Karpas-422 (cell line): Measurements from ENCODE around the gene SPAG6. TPM values are rescaled to one million over a fixed set of nuclear protein-coding genes. Genes with fewer than 3 reads are reported as not detected.
"Not testable (repeated sequence)": the region's sequence is repeated elsewhere in the genome, so short reads cannot be mapped to it uniquely, and the experiment has no call there.

Source experiments
- DNase-seq: peaks from one replicate; pipeline ENCODE4 v3.0.0-alpha.2; 2015
- H2AFZ ChIP-seq: fragments of 200-600 bp; sonication (generic); 2 replicates; pipeline ENCODE4 v1.6.1; 2014; ENCODE audit warnings: antibody characterized with exemption, low read length, mixed read lengths
- H3K27ac ChIP-seq: fragments of 200-600 bp; sonication (generic); 2 replicates; pipeline ENCODE4 v1.5.1; 2014; ENCODE audit warnings: mild to moderate bottlenecking, low read length, moderate library complexity
- H3K27me3 ChIP-seq: fragments of 200-600 bp; sonication (generic); 2 replicates; pipeline ENCODE4 v1.6.1; 2014; ENCODE audit warnings: low read length, mixed read lengths
- H3K36me3 ChIP-seq: fragments of 200-600 bp; sonication (generic); 2 replicates; pipeline ENCODE4 v1.6.1; 2014; ENCODE audit warnings: low read length, mixed read lengths; ENCODE audit not compliant: insufficient read depth
- H3K4me1 ChIP-seq: fragments of 200-600 bp; sonication (generic); 2 replicates; pipeline ENCODE4 v1.6.1; 2014; ENCODE audit warnings: mild to moderate bottlenecking, low read length, mixed read lengths
- H3K4me2 ChIP-seq: fragments of 200-600 bp; sonication (generic); 2 replicates; pipeline ENCODE4 v1.6.1; 2014; ENCODE audit warnings: low read length, low read depth, mild to moderate bottlenecking; ENCODE audit not compliant: poor library complexity, severe bottlenecking
- H3K4me3 ChIP-seq: fragments of 200-600 bp; sonication (generic); 2 replicates; pipeline ENCODE4 v1.5.1; 2014; ENCODE audit warnings: mild to moderate bottlenecking, antibody characterized with exemption, low read length, mixed read lengths
- H3K79me2 ChIP-seq: fragments of 200-600 bp; sonication (generic); 2 replicates; pipeline ENCODE4 v1.6.1; 2014; ENCODE audit warnings: mild to moderate bottlenecking, low read length, mixed read lengths
- H3K9ac ChIP-seq: fragments of 200-600 bp; sonication (generic); 2 replicates; pipeline ENCODE4 v1.6.0; 2014; ENCODE audit warnings: low read length
- H3K9me2 ChIP-seq: fragments of 200-600 bp; sonication (generic), shearing (Covaris generic); replicated peaks from 2 replicates; pipeline ENCODE4 v1.6.0; 2014; ENCODE audit warnings: mild to moderate bottlenecking, low read length, moderate library complexity; ENCODE audit not compliant: insufficient read depth
- H3K9me3 ChIP-seq: fragments of 300-700, 200-600 bp; sonication (generic); 2 replicates; pipeline ENCODE4 v1.6.1; 2014; ENCODE audit warnings: low read length, mixed read lengths
- H4K20me1 ChIP-seq: fragments of 200-600 bp; sonication (generic); 2 replicates; pipeline ENCODE4 v1.6.1; 2014; ENCODE audit warnings: mild to moderate bottlenecking, antibody characterized with exemption, low read length, low read depth; ENCODE audit not compliant: insufficient read depth
- total RNA-seq: library from RNA; depleted of rRNA; stranded (reverse); fragments of >200 nt; shearing (Covaris generic); gene quantifications from 2 replicates; pipeline ENCODE4 v1.2.3, GENCODE V29; 2014; ENCODE audit warnings: low replicate concordance; rRNA removed

Gene SPAG6
- not detected in 2 replicates for total RNA-seq

GRCh38 chr10:22345301-22346095 lies at the start of gene SPAG6:
Gene SPAG6 (plus strand): TSS chr10:22345496. CDS start chr10:22345612, 116 bp downstream.
- no peaks in the 10 kb centered on the region for H4K20me1 ChIP-seq
- H3K27ac ChIP-seq: no peak within 1 kb of the TSS
- peaks cover 14% of the 10 kb centered on the region for H3K4me1 ChIP-seq
- no peak within 1 kb of the TSS for H3K9ac ChIP-seq
- no peak within 1 kb of the TSS for H3K4me3 ChIP-seq
- DNase-seq: no peak
- H3K79me2 ChIP-seq: no peaks in the 10 kb centered on the region
- no peak within 1 kb of the TSS for H2AFZ ChIP-seq
- no peaks in the 10 kb centered on the region for H3K9me3 ChIP-seq
- no peaks in the 10 kb centered on the region for H3K9me2 ChIP-seq
- no peaks in the 10 kb centered on the region; the same call in 1 of the 2 replicates for H3K27me3 ChIP-seq
- no peak within 1 kb of the TSS for H3K4me2 ChIP-seq
- H3K36me3 ChIP-seq: no peaks in the 10 kb centered on the region

- no peaks in the 10 kb centered on the region for H3K4me1 ChIP-seq
- no peaks in the 10 kb centered on the region for H4K20me1 ChIP-seq
- H3K9me2 ChIP-seq: no peaks in the 10 kb centered on the region
- H3K4me2 ChIP-seq: no peak overlapping the region
- no peaks in the 10 kb centered on the region for H3K9me3 ChIP-seq
- no peak for DNase-seq
- H3K9ac ChIP-seq: no peak overlapping the region
- H3K79me2 ChIP-seq: no peaks in the 10 kb centered on the region
- H3K27ac ChIP-seq: no peak overlapping the region
- no peak overlapping the region for H3K4me3 ChIP-seq
- no peak overlapping the region for H2AFZ ChIP-seq
- no peaks in the 10 kb centered on the region for H3K36me3 ChIP-seq
- H3K27me3 ChIP-seq: no peaks in the 10 kb centered on the region
Observed at GRCh38 chr10:22301193-22301592, 44.1 kb upstream of the SPAG6 start.

- Histone ChIP-seq H3K27ac (no peak overlapping the region), H3K27me3 (no peaks in the 10 kb centered on the region)
- DNase-seq: no peak
Observed at GRCh38 chr10:22303461-22303860, 41.8 kb upstream of the SPAG6 start.

GRCh38 chr10:22305721-22306120 lies 39.6 kb upstream of the SPAG6 start:
- H3K27ac ChIP-seq: no peak overlapping the region
- H3K36me3 ChIP-seq: no peaks in the 10 kb centered on the region
- H4K20me1 ChIP-seq: no peaks in the 10 kb centered on the region
- no peak overlapping the region for H3K4me3 ChIP-seq
- H3K9me2 ChIP-seq: no peaks in the 10 kb centered on the region
- no peak for DNase-seq
- no peak overlapping the region for H3K9ac ChIP-seq
- no peak overlapping the region for H2AFZ ChIP-seq
- no peak overlapping the region for H3K4me2 ChIP-seq
- H3K27me3 ChIP-seq: no peaks in the 10 kb centered on the region
- H3K4me1 ChIP-seq: no peaks in the 10 kb centered on the region
- H3K9me3 ChIP-seq: no peaks in the 10 kb centered on the region
- H3K79me2 ChIP-seq: no peaks in the 10 kb centered on the region

More at GRCh38 chr10:22303461-22303860, 41.8 kb upstream of the SPAG6 start:
- Histone ChIP-seq H3K4me1 (no peaks in the 10 kb centered on the region), H3K9ac (no peak overlapping the region), H3K9me3 (no peaks in the 10 kb centered on the region), H3K36me3 (no peaks in the 10 kb centered on the region), H3K79me2 (no peaks in the 10 kb centered on the region), H2AFZ (no peak overlapping the region), H3K4me2 (no peak overlapping the region), H3K9me2 (no peaks in the 10 kb centered on the region), H3K4me3 (no peak overlapping the region), H4K20me1 (no peaks in the 10 kb centered on the region)

- Histone ChIP-seq H3K79me2 (no peaks in the 10 kb centered on the region), H2AFZ (no peak overlapping the region), H3K4me3 (no peak overlapping the region), H3K9me2 (no peaks in the 10 kb centered on the region), H3K36me3 (no peaks in the 10 kb centered on the region), H3K9ac (no peak overlapping the region), H3K9me3 (no peaks in the 10 kb centered on the region), H4K20me1 (no peaks in the 10 kb centered on the region), H3K27me3 (no peaks in the 10 kb centered on the region), H3K4me1 (peaks cover 6% of the 10 kb centered on the region), H3K27ac (no peak overlapping the region), H3K4me2 (no peak overlapping the region)
- DNase-seq: no peak
Observed at GRCh38 chr10:22308390-22308789, 36.9 kb upstream of the SPAG6 start.

GRCh38 chr10:22309180-22310000 lies 35.9 kb upstream of the SPAG6 start:
- Histone ChIP-seq H3K4me2 (no peak overlapping the region), H3K9me3 (no peaks in the 10 kb centered on the region), H3K9ac (no peak overlapping the region), H3K27me3 (no peaks in the 10 kb centered on the region), H2AFZ (no peak overlapping the region), H3K79me2 (no peaks in the 10 kb centered on the region), H3K36me3 (no peaks in the 10 kb centered on the region), H3K27ac (no peak overlapping the region), H3K4me1 (peaks cover 6% of the 10 kb centered on the region), H4K20me1 (no peaks in the 10 kb centered on the region), H3K4me3 (no peak overlapping the region), H3K9me2 (no peaks in the 10 kb centered on the region)
- no peak for DNase-seq

GRCh38 chr10:22310012-22310411 lies 35.3 kb upstream of the SPAG6 start:
- not testable (repeated sequence) for H3K79me2 ChIP-seq, H3K36me3 ChIP-seq, H3K27ac ChIP-seq, H2AFZ ChIP-seq, H3K9me2 ChIP-seq, H4K20me1 ChIP-seq, H3K27me3 ChIP-seq, DNase-seq, H3K4me2 ChIP-seq, H3K9ac ChIP-seq, H3K9me3 ChIP-seq, H3K4me3 ChIP-seq
- H3K4me1 ChIP-seq: peaks cover 12% of the 10 kb centered on the region

- H3K9me2 ChIP-seq: no peaks in the 10 kb centered on the region
- H3K9ac ChIP-seq: no peak overlapping the region
- no peak for DNase-seq
- 0 out of 2 replicates have a peak, but pooled peaks cover 4% of the 10 kb centered on the region for H3K27me3 ChIP-seq
- H3K4me1 ChIP-seq: peaks cover 21% of the 10 kb centered on the region
- H3K27ac ChIP-seq: no peak overlapping the region
- no peak overlapping the region for H2AFZ ChIP-seq
- no peak overlapping the region for H3K4me2 ChIP-seq
- H3K79me2 ChIP-seq: no peaks in the 10 kb centered on the region
- no peaks in the 10 kb centered on the region for H4K20me1 ChIP-seq
- H3K36me3 ChIP-seq: no peaks in the 10 kb centered on the region
- H3K4me3 ChIP-seq: no peak overlapping the region
- H3K9me3 ChIP-seq: no peaks in the 10 kb centered on the region
Observed at GRCh38 chr10:22310928-22311327, 34.4 kb upstream of the SPAG6 start.
